Mesenchymal stem cell (in vitro differentiated cells and primary cell): ENCODE measurements around the gene PARN.
"Not testable (repeated sequence)": the region's sequence is repeated elsewhere in the genome, so short reads cannot be mapped to it uniquely, and the experiment has no call there.

Experiments used
- DNase-seq: peaks from one replicate; pipeline ENCODE4 v3.0.0-alpha.2; 2013
- H2AFZ ChIP-seq: one replicate; pipeline ENCODE4 v1.6.1; 2013; ENCODE audit warnings: low read depth, mild to moderate bottlenecking, control low read depth, inconsistent platforms, low read length, moderate library complexity
- H2AK5ac ChIP-seq: 2 replicates; pipeline ENCODE4 v1.6.1; 2013; ENCODE audit warnings: low read length, moderate library complexity, mild to moderate bottlenecking, inconsistent platforms; ENCODE audit not compliant: severe bottlenecking
- H2BK120ac ChIP-seq: one replicate; pipeline ENCODE4 v1.6.1; 2013; ENCODE audit warnings: low read depth, mild to moderate bottlenecking, inconsistent platforms, low read length, moderate library complexity
- H2BK12ac ChIP-seq, 2 experiments: one replicate each; pipeline ENCODE4 v1.6.1; 2013; ENCODE audit warnings: inconsistent platforms in 2 of 2, low read length in 2 of 2, mild to moderate bottlenecking in 2 of 2, moderate library complexity in 2 of 2, control low read depth in 1 of 2
- H2BK15ac ChIP-seq: one replicate; pipeline ENCODE4 v1.6.1; 2013; ENCODE audit warnings: mild to moderate bottlenecking, low read depth, inconsistent platforms; ENCODE audit not compliant: poor library complexity, severe bottlenecking
- H2BK5ac ChIP-seq: 2 replicates; pipeline ENCODE4 v1.6.1; 2013; ENCODE audit warnings: low read depth, mild to moderate bottlenecking, low read length, control low read depth, inconsistent platforms; ENCODE audit not compliant: poor library complexity, severe bottlenecking
- H3K14ac ChIP-seq, 2 experiments: one replicate each; pipeline ENCODE4 v1.6.1; 2013; ENCODE audit warnings: inconsistent platforms in 2 of 2, low read length in 2 of 2, control low read depth in 1 of 2, mild to moderate bottlenecking in 1 of 2, moderate library complexity in 1 of 2
- H3K18ac ChIP-seq, 2 experiments: one replicate each; pipeline ENCODE4 v1.6.1; 2013; ENCODE audit warnings: inconsistent platforms in 2 of 2, low read length in 2 of 2, control low read depth in 1 of 2, low read depth in 1 of 2, mild to moderate bottlenecking in 1 of 2
- H3K23ac ChIP-seq, 2 experiments: one replicate each; pipeline ENCODE4 v1.6.1; 2013; ENCODE audit warnings: inconsistent platforms in 2 of 2, low read length in 2 of 2, mild to moderate bottlenecking in 2 of 2, moderate library complexity in 2 of 2, control low read depth in 1 of 2
- H3K27ac ChIP-seq: 2 replicates; pipeline ENCODE4 v1.5.1; 2013; ENCODE audit warnings: mild to moderate bottlenecking, moderate library complexity, low read length, control low read depth, inconsistent platforms; ENCODE audit not compliant: poor library complexity, severe bottlenecking
- H3K27me3 ChIP-seq, 2 experiments: 2 replicates each; pipeline versions ENCODE4 v1.6.1 to v1.7.0; 2013; ENCODE audit warnings: low read length in 2 of 2, mild to moderate bottlenecking in 2 of 2, moderate library complexity in 2 of 2, control low read depth in 1 of 2, inconsistent platforms in 1 of 2; ENCODE audit not compliant: control insufficient read depth in 1 of 2, insufficient read depth in 1 of 2
- H3K36me3 ChIP-seq, 2 experiments: 2 replicates each; pipeline versions ENCODE4 v1.6.1 to v1.7.0; 2013; ENCODE audit warnings: low read length in 2 of 2, control low read depth in 1 of 2, inconsistent platforms in 1 of 2, low read depth in 1 of 2, mild to moderate bottlenecking in 1 of 2; ENCODE audit not compliant: insufficient read depth in 2 of 2, control insufficient read depth in 1 of 2
- H3K4ac ChIP-seq, 2 experiments: one replicate each; pipeline ENCODE4 v1.6.1; 2013; ENCODE audit warnings: inconsistent platforms in 2 of 2, low read length in 2 of 2, mild to moderate bottlenecking in 2 of 2, moderate library complexity in 2 of 2, control low read depth in 1 of 2, low read depth in 1 of 2
- H3K4me1 ChIP-seq: 2 replicates; pipeline ENCODE4 v1.6.1; 2013; ENCODE audit warnings: low read depth, low read length, control low read depth; ENCODE audit not compliant: control insufficient read depth, insufficient read depth
- H3K4me2 ChIP-seq: 2 replicates; pipeline ENCODE4 v1.6.1; 2013; ENCODE audit warnings: low read length, mild to moderate bottlenecking, inconsistent platforms; ENCODE audit not compliant: poor library complexity, severe bottlenecking
- H3K4me3 ChIP-seq, 2 experiments: 2 replicates each; pipeline versions ENCODE4 v1.5.1 to v1.7.0; 2013; ENCODE audit warnings: low read length in 2 of 2, mild to moderate bottlenecking in 2 of 2, control low read depth in 1 of 2, low read depth in 1 of 2; ENCODE audit not compliant: insufficient read depth in 1 of 2
- H3K79me1 ChIP-seq: replicated peaks from 2 replicates; pipeline ENCODE4 v1.6.1; 2013; ENCODE audit warnings: mild to moderate bottlenecking, control low read depth, low read length, inconsistent platforms; ENCODE audit not compliant: poor library complexity, severe bottlenecking
- H3K9ac ChIP-seq: 2 replicates; pipeline ENCODE4 v1.7.0; 2013; ENCODE audit warnings: mild to moderate bottlenecking, low read length, moderate library complexity
- H3K9me3 ChIP-seq: 2 replicates; pipeline ENCODE4 v1.7.0; 2013; ENCODE audit warnings: mild to moderate bottlenecking, low read length; ENCODE audit not compliant: control insufficient read depth
- H4K8ac ChIP-seq: one replicate; pipeline ENCODE4 v1.6.1; 2013; ENCODE audit warnings: inconsistent platforms, mild to moderate bottlenecking, low read length, moderate library complexity
- H4K91ac ChIP-seq: one replicate; pipeline ENCODE4 v1.6.1; 2013; ENCODE audit warnings: mild to moderate bottlenecking, low read length, inconsistent platforms
- WGBS: methylation state at CpG from one replicate; pipeline ENCODE4 v1.1.7; 2013; ENCODE audit warnings: mixed read lengths; 5-methylcytosine and 5-hydroxymethylcytosine counted together

The PARN gene

DNA sequence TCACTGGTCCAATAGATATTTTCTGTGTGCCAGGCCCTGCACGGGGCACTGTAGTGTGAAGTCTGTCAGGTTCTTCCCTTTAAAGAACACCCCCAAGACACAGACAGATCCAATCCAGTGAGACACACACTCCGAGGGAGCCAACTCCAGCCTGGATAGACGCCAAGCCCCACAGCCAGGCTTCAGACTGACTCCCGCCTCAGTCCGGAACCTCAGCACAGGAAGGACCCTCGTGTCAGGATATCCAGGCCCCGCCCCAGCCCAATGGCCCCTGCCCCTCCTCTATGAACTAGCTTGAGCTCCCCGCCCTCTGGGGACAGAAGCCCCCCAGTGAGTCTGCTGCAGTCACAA, 228.4 kb downstream of the PARN start:
- DNase-seq, H4K8ac ChIP-seq, H3K14ac ChIP-seq, H3K23ac ChIP-seq, H3K9me3 ChIP-seq, H3K27ac ChIP-seq, H2AK5ac ChIP-seq, H3K79me1 ChIP-seq, H3K4me3 ChIP-seq, H2BK12ac ChIP-seq, H2BK15ac ChIP-seq, H2AFZ ChIP-seq, H2BK120ac ChIP-seq, H4K91ac ChIP-seq, H3K4ac ChIP-seq, H3K18ac ChIP-seq, H3K36me3 ChIP-seq, H2BK5ac ChIP-seq, H3K4me2 ChIP-seq, H3K27me3 ChIP-seq: not testable (repeated sequence)
- H3K9ac ChIP-seq: peak overlapping the region; percentile 51
- peaks cover 22% of the 10 kb centered on the region for H3K4me1 ChIP-seq
- WGBS: 82% methylated on average over 8 of the region's 8 CpGs

DNA sequence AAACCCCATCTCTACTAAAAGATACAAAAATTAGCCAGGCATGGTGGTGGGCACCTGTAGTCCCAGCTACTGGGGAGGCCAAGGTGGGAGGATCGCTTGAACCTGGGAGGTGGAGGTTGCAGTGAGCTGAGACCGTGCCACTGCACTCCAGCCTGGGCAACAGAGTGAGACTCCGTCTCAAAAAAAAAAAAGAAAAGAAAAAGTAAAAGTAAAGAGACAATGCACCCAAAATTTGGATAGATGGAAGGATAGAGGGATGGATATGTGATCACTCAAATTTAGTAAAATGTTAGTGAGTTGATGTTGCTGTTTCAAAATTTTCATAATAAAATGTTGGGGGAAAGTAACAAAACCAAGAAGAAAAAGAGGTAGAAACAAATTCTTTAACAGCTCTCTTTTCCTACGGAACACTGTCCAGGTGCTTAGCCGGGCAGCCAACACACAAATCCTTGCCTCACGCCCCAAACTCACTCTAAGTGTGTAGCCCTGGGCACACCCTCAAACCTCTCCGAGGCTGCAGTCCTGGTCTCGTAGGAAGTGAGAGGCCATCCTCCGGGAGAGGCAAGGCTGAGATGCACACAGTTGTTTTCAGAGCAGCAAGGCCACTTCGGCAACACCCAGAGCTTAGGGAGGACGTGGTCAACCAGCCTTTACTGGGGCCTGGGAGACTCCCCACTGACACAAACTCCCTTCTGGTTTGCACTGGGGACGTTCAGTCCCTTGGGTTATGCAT, 228.9 kb downstream of the PARN start:
- H3K4me3 ChIP-seq, H3K23ac ChIP-seq, H3K79me1 ChIP-seq, H2AFZ ChIP-seq, H3K4me2 ChIP-seq, H3K36me3 ChIP-seq, H3K4ac ChIP-seq, H3K14ac ChIP-seq, H2BK120ac ChIP-seq, H2BK15ac ChIP-seq, H2BK5ac ChIP-seq, H3K27ac ChIP-seq, H3K18ac ChIP-seq, H4K91ac ChIP-seq, H4K8ac ChIP-seq, H3K27me3 ChIP-seq, DNase-seq, H3K9me3 ChIP-seq: not testable (repeated sequence)
- H3K9ac ChIP-seq: peak overlapping the region; percentile 51
- H3K4me1 ChIP-seq: peaks cover 22% of the 10 kb centered on the region
- H2BK12ac ChIP-seq: peak overlapping the region; percentile 33 to 71
- 87% methylated on average over 12 of the region's 12 CpGs for WGBS
- peak overlapping the region; percentile 1 for H2AK5ac ChIP-seq

DNA sequence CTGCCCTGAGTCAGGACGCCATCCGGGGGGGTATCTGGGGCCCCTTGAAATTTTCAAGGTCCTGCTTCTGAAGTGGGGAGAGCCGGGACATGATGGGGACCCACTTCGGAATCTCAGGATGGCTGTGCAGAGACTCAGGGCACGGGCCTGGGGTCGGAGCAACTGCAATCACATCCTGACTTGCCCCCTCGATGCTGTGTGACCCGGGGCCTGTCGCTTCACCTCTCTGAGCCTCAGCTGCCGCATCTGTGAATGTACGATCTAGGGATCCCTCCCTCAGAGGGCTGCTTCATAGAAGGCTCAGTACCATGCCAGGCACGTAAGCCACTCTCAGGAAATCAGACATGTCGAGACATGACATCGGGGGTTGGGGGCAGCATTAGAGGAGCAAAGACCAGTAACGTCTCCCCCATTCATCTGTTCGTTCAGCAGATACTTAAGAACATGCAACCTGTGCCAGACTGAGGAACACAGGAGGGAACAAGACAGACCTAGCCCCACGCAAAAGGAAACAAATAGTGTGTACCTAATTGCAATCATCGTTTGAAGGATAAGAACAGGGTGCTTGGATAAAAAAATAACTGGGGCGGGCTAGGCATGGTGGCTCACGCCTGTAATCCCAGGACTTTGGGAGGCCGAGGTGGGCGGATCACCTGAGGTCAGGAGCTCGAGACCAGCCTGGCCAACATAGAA, 229.6 kb downstream of the PARN start:
- Histone ChIP-seq H3K79me1 (no peaks in the 10 kb centered on the region), H2AFZ (no peak overlapping the region), H3K36me3 (no peaks in the 10 kb centered on the region), H3K27ac (peak overlapping the region; percentile 88), H3K4ac (no peak overlapping the region), H3K9me3 (no peaks in the 10 kb centered on the region), H4K8ac (no peak overlapping the region), H2BK12ac (peak overlapping the region; percentile 45 to 64), H3K18ac (no peak overlapping the region), H3K14ac (no peak overlapping the region), H2BK120ac (no peak overlapping the region), H3K27me3 (no peaks in the 10 kb centered on the region), H3K4me1 (peaks cover 22% of the 10 kb centered on the region), H3K23ac (no peak overlapping the region), H3K9ac (peak overlapping the region; percentile 86), H3K4me2 (no peak overlapping the region), H2BK5ac (no peak overlapping the region), H2BK15ac (no peak overlapping the region), H4K91ac (no peak overlapping the region), H3K4me3 (no peak overlapping the region), H2AK5ac (peak overlapping the region; percentile 40)
- no peak for DNase-seq
- 95% methylated on average over 21 of the region's 23 CpGs for WGBS
